SK-N-SH (cell line): ENCODE data around the gene LGI1.
A peak's percentile ranks its signal among the peaks of the same experiment; 100 is the strongest.

Experiments
- CTCF ChIP-seq: fragments of 200-600 bp; sonication (generic); IDR thresholded peaks from 2 replicates; pipeline ENCODE4 v1.6.1; 2017; ENCODE audit warnings: antibody characterized with exemption, mild to moderate bottlenecking, moderate library complexity
- EP300 ChIP-seq, 2 experiments: IDR thresholded peaks; 2 replicates each; pipeline versions ENCODE4 v1.4.0 to v1.6.1; 2012; ENCODE audit warnings: borderline replicate concordance in 1 of 2, low read depth in 1 of 2, low read length in 1 of 2
- FOXJ3 ChIP-seq: sonication (generic); formaldehyde crosslinking; IDR thresholded peaks from 2 replicates; pipeline ENCODE4 v1.5.1; 2020; ENCODE audit warnings: mild to moderate bottlenecking, missing genetic modification reagents
- FOXM1 ChIP-seq: IDR thresholded peaks from 2 replicates; pipeline ENCODE4 v1.4.0; 2012; ENCODE audit warnings: low read depth, mild to moderate bottlenecking
- NFIC ChIP-seq: IDR thresholded peaks from 2 replicates; pipeline ENCODE4 v1.4.0; 2012; ENCODE audit warnings: borderline replicate concordance
- PBX3 ChIP-seq: IDR thresholded peaks from 2 replicates; pipeline ENCODE4; 2012
- POLR2AphosphoS5 ChIP-seq: IDR thresholded peaks from 2 replicates; pipeline ENCODE4 v1.6.1; 2012; ENCODE audit warnings: low read depth, low read length
- RAD21 ChIP-seq: IDR thresholded peaks from 2 replicates; pipeline ENCODE4 v1.6.1; 2012; ENCODE audit warnings: mild to moderate bottlenecking, low read length
- RCOR1 ChIP-seq: fragments of 150-350 bp; IDR thresholded peaks from 2 replicates; pipeline ENCODE4 v1.6.1; 2017; ENCODE audit warnings: antibody characterized with exemption, low read length
- RFX5 ChIP-seq: IDR thresholded peaks from 2 replicates; pipeline ENCODE4 v1.6.1; 2012; ENCODE audit warnings: mild to moderate bottlenecking, improper control_type of control experiment, low read length
- TAF1 ChIP-seq: IDR thresholded peaks from 2 replicates; pipeline ENCODE4 v1.6.1; 2012; ENCODE audit warnings: low read depth, mild to moderate bottlenecking, low read length, moderate library complexity, borderline replicate concordance
- TEAD4 ChIP-seq: IDR thresholded peaks from 2 replicates; pipeline ENCODE4 v1.4.0; 2012; ENCODE audit warnings: mild to moderate bottlenecking, borderline replicate concordance; ENCODE audit not compliant: insufficient read depth
- USF1 ChIP-seq: IDR thresholded peaks from 2 replicates; pipeline ENCODE4 v1.4.0; 2012; ENCODE audit warnings: low read depth, borderline replicate concordance
- USF2 ChIP-seq: fragments of 150-350 bp; IDR thresholded peaks from 2 replicates; pipeline ENCODE4 v1.6.1; 2017; ENCODE audit warnings: antibody characterized with exemption, low read length, low read depth, borderline replicate concordance

- TF ChIP-seq EP300 (IDR thresholded peaks at IDR 0.05; ENCODE audit: borderline replicate concordance in 1 of 2, low read depth in 1 of 2, low read length in 1 of 2) (no peak), CTCF (peak; percentile 45), FOXJ3 (CRISPR knock-in tag) (no peak), TAF1 (no peak), USF2 (no peak), RFX5 (no peak), POLR2AphosphoS5 (no peak), PBX3 (no peak), USF1 (no peak), FOXM1 (no peak), RCOR1 (no peak), NFIC (no peak), RAD21 (peak; percentile 48), TEAD4 (no peak)
Observed at GRCh38 chr10:93745408-93746065, 12.2 kb upstream of the LGI1 start.
